Measurements from ENCODE around the gene TRIM54. TPM values are rescaled to one million over a fixed set of nuclear protein-coding genes. Genes with fewer than 3 reads are reported as not detected.

TRIM54 gene
- total and polyA plus RNA-seq, 2 of the 8 experiments (the other 6 are each of a cell fraction or from before 2014, with no cell fraction given): 3.9 to 5.8 TPM

- TF ChIP-seq SIX5 (IDR thresholded peaks at IDR 0.05; ENCODE audit: low read depth, low read length): no peak
Observed at GRCh38 chr2:27238976-27239375, 43.3 kb upstream of the TRIM54 start (continued).

All from H1 (cell line).